Measurements from ENCODE around the gene GLT8D2. TPM values are rescaled to one million over a fixed set of nuclear protein-coding genes. Genes with fewer than 3 reads are reported as not detected.
A peak's percentile ranks its signal among the peaks of the same experiment; 100 is the strongest.

The GLT8D2 gene
- total and polyA plus RNA-seq, 10 donors = 0.20 to 1.2 (median 0.67) TPM; not detected in 3

- TF ChIP-seq CTCF (IDR thresholded peaks at IDR 0.05 in 8 of 11, conservative IDR thresholded peaks at IDR 0.05 in 3 of 11) (peak in 1 of 11 experiments; percentile 24), POLR2A (IDR thresholded peaks at IDR 0.05) (peak in 1 of 3 donors; percentile 13), POLR2AphosphoS5 (IDR thresholded peaks at IDR 0.05) (peak; percentile 87 to 91 (median 90))
- H3K36me3 ChIP-seq = peaks cover 0 to 28% (median 10%) of the 10 kb centered on the region in 6 donors
Observed at GRCh38 chr12:104064031-104064841, 14.2 kb upstream of the GLT8D2 start, which contains the start of gene HCFC2. Gene HCFC2, plus strand, starts transcription at chr12:104064531. Its CDS starts 30 bp downstream, at chr12:104064561.

GRCh38 chr12:104063712-104064030 lies 13.7 kb upstream of the GLT8D2 start:
- Histone ChIP-seq H3K9me3 (no peaks in the 10 kb centered on the region), H3K27ac (peak overlapping the region; percentile 74 to 92 (median 85)), H3K36me3 (peaks cover 0 to 22% (median 8%) of the 10 kb centered on the region in 6 donors), H3K4me3 (peak overlapping the region; percentile 73 to 97 (median 92)), H3K4me1 (peaks cover 14 to 52% (median 27%) of the 10 kb centered on the region in 6 donors), H3K27me3 (replicated peaks in 1 of 7) (no peaks in the 10 kb centered on the region)
- no peak for TF ChIP-seq POLR2AphosphoS5 (IDR thresholded peaks at IDR 0.05)
- TF ChIP-seq CTCF (IDR thresholded peaks at IDR 0.05 in 8 of 11, conservative IDR thresholded peaks at IDR 0.05 in 3 of 11) = no peak
- no peak for TF ChIP-seq POLR2A (IDR thresholded peaks at IDR 0.05)
- 1 to 3% (median 2%) methylated on average over 7 of the region's 7 CpGs for WGBS, 5 donors
- intact Hi-C loops (cut with DNase I; ENCODE audit: low total_unique reads) = no loop called here
- no peak for DNase-seq

More at GRCh38 chr12:104064031-104064841, 14.2 kb upstream of the GLT8D2 start, which contains the start of gene HCFC2:
- H3K27me3 ChIP-seq (replicated peaks in 1 of 7) = no peaks in the 10 kb centered on the region
- H3K9me3 ChIP-seq = no peaks in the 10 kb centered on the region
- peaks cover 14 to 58% (median 27%) of the 10 kb centered on the region in 6 donors for H3K4me1 ChIP-seq
- WGBS, 5 donors = 0 to 2% (median 0%) methylated on average over 18 to 74 of the region's 74 CpGs
- peak within 1 kb of the TSS; percentile 73 to 97 (median 92) for H3K4me3 ChIP-seq
- intact Hi-C loops (cut with DNase I; ENCODE audit: low total_unique reads) = no loop called here
- H3K27ac ChIP-seq = peak within 1 kb of the TSS; percentile 74 to 92 (median 85)
- peak; percentile 98 for DNase-seq

- Histone ChIP-seq H3K4me3 (no peak overlapping the region), H3K9me3 (peaks cover 0 to 7% (median 0%) of the 10 kb centered on the region in 8 donors), H3K27ac (no peak overlapping the region), H3K27me3 (replicated peaks in 1 of 7) (no peaks in the 10 kb centered on the region), H3K4me1 (peaks cover 10 to 24% (median 17%) of the 10 kb centered on the region in 6 donors), H3K36me3 (no peaks in the 10 kb centered on the region)
- intact Hi-C loops (cut with DNase I; ENCODE audit: low total_unique reads) = no loop called here
- DNase-seq = no peak
- WGBS, 5 donors = 58 to 74% (median 67%) methylated on average over 2 of the region's 2 CpGs
- TF ChIP-seq CTCF (IDR thresholded peaks at IDR 0.05 in 8 of 11, conservative IDR thresholded peaks at IDR 0.05 in 3 of 11) = no peak
- no peak for TF ChIP-seq POLR2AphosphoS5 (IDR thresholded peaks at IDR 0.05)
- no peak for TF ChIP-seq POLR2A (IDR thresholded peaks at IDR 0.05)
Observed at GRCh38 chr12:104060791-104061190, 10.8 kb upstream of the GLT8D2 start.

- intact Hi-C loops (cut with DNase I; ENCODE audit: low total_unique reads) = loop anchor here (5.0 kb wide), 1 partner anchor 47 kb away; no protein-coding TSS in a partner anchor
- TF ChIP-seq POLR2A (IDR thresholded peaks at IDR 0.05) = no peak
- TF ChIP-seq POLR2AphosphoS5 (IDR thresholded peaks at IDR 0.05) = no peak
- TF ChIP-seq CTCF (IDR thresholded peaks at IDR 0.05 in 8 of 11, conservative IDR thresholded peaks at IDR 0.05 in 3 of 11) = no peak
- no peak for DNase-seq
- H3K36me3 ChIP-seq = no peaks in the 10 kb centered on the region
- H3K4me1 ChIP-seq = peaks cover 1 to 16% (median 9%) of the 10 kb centered on the region in 6 donors
- WGBS, 5 donors = 59 to 74% (median 63%) methylated on average over 2 of the region's 2 CpGs
- H3K27me3 ChIP-seq (replicated peaks in 1 of 7) = no peaks in the 10 kb centered on the region
- no peak overlapping the region for H3K4me3 ChIP-seq
- H3K9me3 ChIP-seq = peaks cover 0 to 7% (median 0%) of the 10 kb centered on the region in 8 donors
- no peak overlapping the region for H3K27ac ChIP-seq
Observed at GRCh38 chr12:104059963-104060362, 10.0 kb upstream of the GLT8D2 start.
